Uterus (tissue), 4 donors: ENCODE results near the gene GPR137. TPM values are rescaled to one million over a fixed set of nuclear protein-coding genes. Genes with fewer than 3 reads are reported as not detected.

Experiments used
- DNase-seq, 2 donors: peaks; one replicate each; pipeline ENCODE4 v3.0.0-alpha.2; 2019 to 2020
- H3K27ac ChIP-seq, 2 donors: fragments of 200-600 bp; sonication (generic); 1 replicate in 1 of 2; 2 replicates in 1 of 2; pipeline ENCODE4 v1.5.1; 2016 to 2018
- H3K27me3 ChIP-seq, 2 donors: fragments of 200-600 bp; sonication (generic); one replicate each; pipeline ENCODE4 v1.5.1; 2018 to 2019; ENCODE audit warnings: control low read depth in 1 of 2
- H3K36me3 ChIP-seq, 2 donors: fragments of 200-600 bp; sonication (generic); one replicate each; pipeline ENCODE4 v1.5.1; 2019; ENCODE audit warnings: control low read depth in 1 of 2
- H3K4me1 ChIP-seq, 2 donors: fragments of 200-600 bp; sonication (generic); one replicate each; pipeline ENCODE4 v1.5.1; 2018 to 2019; ENCODE audit warnings: control low read depth in 1 of 2
- H3K4me3 ChIP-seq, 2 donors: fragments of 200-600 bp; sonication (generic); 1 replicate in 1 of 2; 2 replicates in 1 of 2; pipeline ENCODE4 v1.5.1; 2018 to 2019; ENCODE audit warnings: mild to moderate bottlenecking in 1 of 2
- H3K9me3 ChIP-seq, 2 donors: fragments of 200-600 bp; sonication (generic); one replicate each; pipeline ENCODE4 v1.5.1; 2019; ENCODE audit warnings: control low read depth in 1 of 2
- CTCF ChIP-seq, 4 experiments: fragments of 200-600 bp in 2 of 4; fragments of 450-650 bp in 2 of 4; sonication (generic) in 2 of 4; IDR thresholded peaks; one replicate each; pipeline ENCODE4 v1.5.1; 2016 to 2019; ENCODE audit warnings: antibody characterized with exemption in 4 of 4, mild to moderate bottlenecking in 2 of 4, moderate library complexity in 1 of 4
- POLR2A ChIP-seq, 2 donors: fragments of 450-650 bp; IDR thresholded peaks; one replicate each; pipeline ENCODE4 v1.6.1; 2016; ENCODE audit warnings: antibody characterized with exemption in 2 of 2, mild to moderate bottlenecking in 1 of 2, moderate library complexity in 1 of 2
- intact Hi-C: fragments of 100-400 bp; cut with DNase I; formaldehyde crosslinking; loops from one replicate; pipeline ENCODE4 v1.15.1; 2023; ENCODE audit warnings: low total_unique reads
- total RNA-seq, 4 donors: library from RNA; depleted of rRNA in 3 of 4; stranded (reverse); fragments of >200 nt in 3 of 4; gene quantifications; one replicate each; pipeline versions ENCODE4 v1.1.0 to v1.2.4, GENCODE V29; 2014 to 2023
- donor health status: DM: yes; HTN: yes; CAD: no.

Gene GPR137
- total RNA-seq, 4 donors from 2014 or later: 0.51 to 32.3 (median 10.6) TPM

GRCh38 chr11:64263947-64264317 lies 21.7 kb upstream of the GPR137 start:
- no peaks in the 10 kb centered on the region for H3K9me3 ChIP-seq
- peaks cover 0 to 11% of the 10 kb centered on the region in 2 donors for H3K4me1 ChIP-seq
- TF ChIP-seq CTCF (IDR thresholded peaks at IDR 0.05) (no peak), POLR2A (IDR thresholded peaks at IDR 0.05) (no peak)
- intact Hi-C loops: no loop called here
- H3K4me3 ChIP-seq: no peak overlapping the region
- H3K36me3 ChIP-seq: no peaks in the 10 kb centered on the region
- H3K27me3 ChIP-seq: no peaks in the 10 kb centered on the region
- DNase-seq: no peak
- H3K27ac ChIP-seq: no peak overlapping the region

GRCh38 chr11:64264371-64264852 lies 21.2 kb upstream of the GPR137 start:
- no peaks in the 10 kb centered on the region for H3K36me3 ChIP-seq
- intact Hi-C loops: no loop called here
- no peak for DNase-seq
- H3K27me3 ChIP-seq: no peaks in the 10 kb centered on the region
- peaks cover 0 to 11% of the 10 kb centered on the region in 2 donors for H3K4me1 ChIP-seq
- H3K4me3 ChIP-seq: no peak overlapping the region
- no peak overlapping the region for H3K27ac ChIP-seq
- H3K9me3 ChIP-seq: no peaks in the 10 kb centered on the region
- TF ChIP-seq CTCF (IDR thresholded peaks at IDR 0.05) (no peak), POLR2A (IDR thresholded peaks at IDR 0.05) (no peak)

- no peaks in the 10 kb centered on the region for H3K36me3 ChIP-seq
- intact Hi-C loops: no loop called here
- no peak overlapping the region for H3K27ac ChIP-seq
- H3K4me3 ChIP-seq: no peak overlapping the region
- H3K9me3 ChIP-seq: no peaks in the 10 kb centered on the region
- TF ChIP-seq CTCF (IDR thresholded peaks at IDR 0.05) (no peak), POLR2A (IDR thresholded peaks at IDR 0.05) (no peak)
- peaks cover 0 to 11% of the 10 kb centered on the region in 2 donors for H3K4me1 ChIP-seq
- DNase-seq: no peak
- H3K27me3 ChIP-seq: no peaks in the 10 kb centered on the region
These were observed 20.2 kb upstream of the GPR137 start for GRCh38 chr11:64265176-64266160.

- H3K4me3 ChIP-seq: no peak overlapping the region
- TF ChIP-seq CTCF (IDR thresholded peaks at IDR 0.05) (no peak), POLR2A (IDR thresholded peaks at IDR 0.05) (no peak)
- no peaks in the 10 kb centered on the region for H3K36me3 ChIP-seq
- H3K4me1 ChIP-seq: peaks cover 0 to 11% of the 10 kb centered on the region in 2 donors
- intact Hi-C loops: no loop called here
- H3K9me3 ChIP-seq: no peaks in the 10 kb centered on the region
- no peaks in the 10 kb centered on the region for H3K27me3 ChIP-seq
- H3K27ac ChIP-seq: no peak overlapping the region
- DNase-seq: no peak
These were observed 19.3 kb upstream of the GPR137 start for GRCh38 chr11:64266339-64266738.
